NCI-H1694 (cell line): ENCODE measurements around the gene EPC1.
"Not testable (repeated sequence)": the region's sequence is repeated elsewhere in the genome, so short reads cannot be mapped to it uniquely, and the experiment has no call there.

Experiments
- DNase-seq: peaks from one replicate; lab custom pipeline; 2025; lab: John Stamatoyannopoulos, UW

EPC1 gene, protein sequence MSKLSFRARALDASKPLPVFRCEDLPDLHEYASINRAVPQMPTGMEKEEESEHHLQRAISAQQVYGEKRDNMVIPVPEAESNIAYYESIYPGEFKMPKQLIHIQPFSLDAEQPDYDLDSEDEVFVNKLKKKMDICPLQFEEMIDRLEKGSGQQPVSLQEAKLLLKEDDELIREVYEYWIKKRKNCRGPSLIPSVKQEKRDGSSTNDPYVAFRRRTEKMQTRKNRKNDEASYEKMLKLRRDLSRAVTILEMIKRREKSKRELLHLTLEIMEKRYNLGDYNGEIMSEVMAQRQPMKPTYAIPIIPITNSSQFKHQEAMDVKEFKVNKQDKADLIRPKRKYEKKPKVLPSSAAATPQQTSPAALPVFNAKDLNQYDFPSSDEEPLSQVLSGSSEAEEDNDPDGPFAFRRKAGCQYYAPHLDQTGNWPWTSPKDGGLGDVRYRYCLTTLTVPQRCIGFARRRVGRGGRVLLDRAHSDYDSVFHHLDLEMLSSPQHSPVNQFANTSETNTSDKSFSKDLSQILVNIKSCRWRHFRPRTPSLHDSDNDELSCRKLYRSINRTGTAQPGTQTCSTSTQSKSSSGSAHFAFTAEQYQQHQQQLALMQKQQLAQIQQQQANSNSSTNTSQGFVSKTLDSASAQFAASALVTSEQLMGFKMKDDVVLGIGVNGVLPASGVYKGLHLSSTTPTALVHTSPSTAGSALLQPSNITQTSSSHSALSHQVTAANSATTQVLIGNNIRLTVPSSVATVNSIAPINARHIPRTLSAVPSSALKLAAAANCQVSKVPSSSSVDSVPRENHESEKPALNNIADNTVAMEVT

DNA sequence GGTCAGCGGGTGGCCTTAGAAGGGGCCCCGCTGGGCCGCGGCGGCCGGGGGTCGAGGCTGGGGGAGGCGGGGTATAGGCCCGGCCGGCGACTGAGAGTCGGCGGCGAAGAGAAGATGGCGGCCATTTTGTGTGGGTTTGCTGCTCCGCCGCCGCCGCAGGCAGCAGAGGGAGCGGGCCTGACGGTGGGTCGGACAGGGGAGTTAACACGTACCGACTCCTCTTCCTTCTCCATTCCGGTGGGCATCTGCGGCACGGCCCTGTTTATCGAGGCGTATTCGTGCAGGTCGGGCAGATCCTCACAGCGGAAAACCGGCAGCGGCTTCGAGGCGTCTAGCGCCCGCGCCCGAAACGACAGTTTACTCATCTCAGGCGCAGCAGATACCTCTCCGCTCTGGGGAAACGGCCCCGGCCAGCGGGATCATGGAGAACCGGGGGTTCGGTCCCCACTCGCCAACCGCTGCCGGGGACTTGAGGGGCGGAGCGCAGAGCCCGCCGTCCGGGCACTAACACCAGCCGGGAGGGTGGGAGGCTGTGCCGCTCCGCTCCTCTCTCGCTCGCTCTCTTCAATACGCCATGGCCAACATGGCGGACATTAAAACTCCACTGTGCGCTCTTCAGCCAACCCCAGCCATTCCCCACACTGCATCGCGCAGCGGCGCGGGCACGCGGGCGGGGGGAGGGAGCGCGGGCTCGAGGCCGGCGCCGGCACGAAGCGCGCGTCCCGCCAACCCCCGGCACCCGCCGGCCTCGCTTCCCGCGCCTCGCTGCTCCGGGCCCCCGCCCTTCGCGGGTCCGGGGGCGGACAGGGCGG, at the start of gene EPC1:
TSS of gene EPC1 (minus strand) at position 608 of the 812 bp plus-strand sequence. CDS start at position 365, 243 bp downstream.
- DNase-seq, result peak; percentile 78

DNA sequence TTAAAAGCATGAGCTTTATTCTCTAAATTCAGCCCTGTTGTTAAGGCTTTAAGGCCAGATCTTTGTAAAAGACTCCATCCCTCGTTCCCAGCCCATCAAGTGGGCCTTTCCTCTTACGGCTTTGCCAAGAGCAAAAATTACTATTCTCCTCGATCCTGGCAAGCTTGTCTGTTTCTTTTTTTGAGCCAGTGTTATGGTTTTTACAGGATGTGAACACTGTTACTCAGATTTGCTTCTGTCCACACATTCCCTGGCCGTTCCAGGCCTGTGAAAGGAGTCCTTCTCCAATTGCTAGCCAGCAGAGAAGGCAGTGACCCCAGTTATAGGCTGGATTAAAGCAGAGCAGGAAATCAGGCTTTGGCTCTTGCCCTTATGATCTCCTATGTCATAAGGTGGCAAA, 47.0 kb upstream of the EPC1 start:
- DNase-seq, result no peak

DNA sequence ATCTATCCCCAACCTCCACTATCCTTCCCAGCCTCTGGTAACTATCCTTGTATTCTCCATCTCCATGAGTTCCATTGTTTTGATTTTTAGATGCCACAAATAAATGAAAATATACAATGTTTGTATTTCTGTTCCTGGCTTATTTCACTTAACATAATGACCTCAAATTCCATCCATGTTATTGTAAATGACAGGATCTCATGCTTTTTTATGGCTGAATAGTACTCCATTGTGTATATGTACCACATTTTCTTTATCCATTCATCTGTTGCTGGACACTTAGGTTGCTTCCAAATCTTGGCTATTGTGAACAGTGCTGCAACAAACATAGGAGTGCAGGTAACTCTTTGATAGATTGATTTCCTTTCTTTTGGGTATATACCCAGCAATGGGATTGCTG, 45.3 kb upstream of the EPC1 start:
- not testable (repeated sequence) for DNase-seq

DNA sequence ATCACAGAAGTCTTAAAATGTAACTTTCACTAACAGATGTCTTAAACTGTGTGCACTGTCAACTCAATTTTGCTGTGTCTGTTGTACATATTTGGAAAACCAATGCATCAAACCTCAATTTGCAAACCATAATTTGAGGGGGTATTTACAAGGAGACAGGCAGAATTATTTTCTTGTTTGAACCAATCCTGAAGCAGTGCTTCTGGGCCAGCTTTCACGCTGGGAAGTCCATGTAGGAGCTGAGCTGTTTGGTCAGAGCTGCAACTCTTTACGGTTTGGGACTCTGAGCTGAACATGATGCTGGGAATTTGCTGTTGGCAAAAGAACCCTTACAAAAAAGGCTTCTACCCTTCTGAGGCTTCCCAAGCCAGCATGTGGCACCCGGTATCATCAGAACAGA, 43.2 kb upstream of the EPC1 start:
- DNase-seq, result no peak

DNA sequence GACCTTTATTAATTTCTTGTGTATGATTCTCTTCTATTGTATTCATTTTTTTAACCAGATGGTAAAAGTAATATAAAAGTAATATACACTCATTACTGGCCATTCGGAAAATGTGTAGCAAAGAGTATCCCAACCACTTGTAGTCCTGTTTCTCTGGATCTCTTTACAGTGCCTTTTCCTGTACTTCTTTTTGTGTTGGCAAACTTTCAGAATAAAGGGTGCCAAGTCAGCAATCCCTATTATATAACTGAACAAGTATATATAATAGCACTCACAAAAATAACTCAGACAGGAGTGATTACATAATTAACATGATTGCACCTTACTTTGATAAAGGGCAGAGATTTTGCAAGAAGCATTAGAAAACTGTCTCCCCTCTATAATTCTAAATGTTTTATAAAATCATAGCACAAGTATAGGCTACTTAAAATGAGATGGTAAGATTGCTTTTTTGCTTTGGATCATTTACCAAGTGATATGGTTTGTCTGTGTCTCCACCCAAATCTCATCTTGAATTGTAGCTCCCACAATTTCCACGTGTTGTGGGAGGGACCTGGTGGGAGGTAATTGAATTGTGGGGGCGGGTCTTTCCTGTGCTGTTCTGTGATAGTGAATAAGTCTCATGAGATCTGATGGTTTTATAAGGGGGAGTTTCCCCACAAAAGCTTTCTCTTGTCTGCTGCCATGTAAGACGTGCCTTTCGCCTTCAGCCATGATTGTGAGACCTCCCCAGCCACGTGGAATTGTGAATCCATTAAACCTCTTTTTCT, 41.5 kb upstream of the EPC1 start:
- no peak for DNase-seq

DNA sequence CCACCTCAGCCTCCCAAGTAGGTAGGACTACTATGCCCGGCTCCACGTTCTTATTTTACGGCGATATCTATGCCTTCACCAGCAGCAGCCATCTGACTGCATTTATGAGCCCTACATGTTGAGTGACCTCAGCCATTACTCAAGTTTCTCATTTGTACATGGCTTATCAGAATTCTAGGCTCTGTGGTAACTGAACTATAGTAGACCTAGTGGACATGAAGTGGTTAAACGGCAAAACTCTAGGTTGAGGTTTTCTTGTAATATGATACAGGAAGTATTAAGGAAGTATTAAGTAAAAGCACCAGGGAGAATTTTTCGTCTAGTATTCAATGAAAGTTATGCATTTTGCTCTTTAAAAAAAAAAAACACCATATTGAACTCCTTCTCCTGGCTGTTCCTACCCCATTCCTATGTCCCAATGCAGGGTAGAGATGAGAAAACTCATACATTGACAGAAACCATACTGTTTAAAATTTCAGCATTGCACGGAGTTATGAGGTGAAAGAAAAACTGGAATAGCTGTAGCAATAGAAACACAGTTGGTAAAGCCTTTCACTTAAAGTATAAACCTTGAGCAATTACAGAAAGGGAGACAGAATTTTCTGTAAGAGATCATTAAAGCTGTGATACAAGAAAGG, 39.8 kb upstream of the EPC1 start:
- DNase-seq, result no peak

DNA sequence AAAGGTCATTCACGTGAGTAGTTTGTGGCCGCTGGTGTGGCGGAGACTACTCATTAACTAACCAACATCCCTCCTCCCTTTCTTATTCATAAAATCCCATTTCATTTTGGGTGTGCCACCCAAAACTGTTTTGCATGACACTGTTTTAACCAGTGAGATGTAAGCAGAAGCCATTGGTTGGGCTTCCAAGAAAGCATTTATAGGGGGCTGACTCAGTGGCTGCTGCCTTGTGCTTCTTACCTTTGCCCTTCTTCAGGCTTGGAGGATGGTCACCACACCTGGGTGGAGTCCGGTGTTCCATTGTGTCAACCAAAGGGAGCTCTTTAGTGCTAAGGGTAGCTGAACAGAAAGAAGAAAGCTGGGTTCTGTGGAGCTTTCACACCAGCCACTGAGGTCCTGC, 37.2 kb upstream of the EPC1 start:
- DNase-seq, result no peak

DNA sequence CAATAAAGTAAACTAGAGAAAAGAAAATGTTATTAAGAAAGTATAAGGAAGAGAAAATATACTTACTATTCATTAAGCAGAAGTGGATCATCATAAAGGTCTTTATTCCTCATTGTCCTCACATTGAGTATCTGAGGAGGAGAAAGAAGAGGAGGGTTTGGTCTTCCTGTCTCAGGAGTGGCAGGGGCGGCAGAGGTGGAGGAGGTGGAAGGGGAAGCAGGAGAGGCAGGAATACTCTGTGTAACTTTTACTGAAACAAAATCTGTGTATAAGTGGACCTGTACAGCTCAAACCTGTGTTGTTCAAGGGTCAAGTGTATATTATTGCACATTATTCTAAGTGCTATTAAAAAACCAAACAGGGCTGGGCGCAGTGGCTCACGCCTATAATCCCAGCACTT, 34.2 kb upstream of the EPC1 start:
- no peak for DNase-seq

DNA sequence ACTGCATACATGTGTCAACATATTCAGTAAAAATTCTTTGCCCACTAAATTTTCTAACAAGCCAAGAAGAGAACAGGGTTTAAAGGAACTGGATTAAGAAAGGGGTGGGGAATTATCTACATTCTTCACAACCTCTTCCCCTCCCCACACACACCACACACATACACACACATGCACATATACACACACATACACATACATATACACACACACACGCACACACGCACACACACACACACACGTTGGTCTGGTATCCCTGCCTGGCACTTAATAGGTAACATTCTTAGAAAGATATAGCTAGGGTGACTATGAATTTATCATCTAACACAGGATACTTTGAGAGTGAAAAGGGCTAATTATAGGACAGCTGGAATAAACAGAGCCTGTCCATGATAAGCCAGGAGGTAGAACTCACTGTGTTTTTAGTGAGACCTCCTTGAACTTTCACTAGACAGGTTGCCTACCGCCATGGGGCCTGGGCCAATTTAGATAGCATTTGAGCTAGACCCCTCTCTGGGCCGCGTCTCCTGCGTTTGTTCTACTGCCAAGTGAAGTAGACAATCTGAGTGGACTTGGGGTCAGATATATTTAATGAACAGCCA, 33.1 kb upstream of the EPC1 start:
- no peak for DNase-seq

DNA sequence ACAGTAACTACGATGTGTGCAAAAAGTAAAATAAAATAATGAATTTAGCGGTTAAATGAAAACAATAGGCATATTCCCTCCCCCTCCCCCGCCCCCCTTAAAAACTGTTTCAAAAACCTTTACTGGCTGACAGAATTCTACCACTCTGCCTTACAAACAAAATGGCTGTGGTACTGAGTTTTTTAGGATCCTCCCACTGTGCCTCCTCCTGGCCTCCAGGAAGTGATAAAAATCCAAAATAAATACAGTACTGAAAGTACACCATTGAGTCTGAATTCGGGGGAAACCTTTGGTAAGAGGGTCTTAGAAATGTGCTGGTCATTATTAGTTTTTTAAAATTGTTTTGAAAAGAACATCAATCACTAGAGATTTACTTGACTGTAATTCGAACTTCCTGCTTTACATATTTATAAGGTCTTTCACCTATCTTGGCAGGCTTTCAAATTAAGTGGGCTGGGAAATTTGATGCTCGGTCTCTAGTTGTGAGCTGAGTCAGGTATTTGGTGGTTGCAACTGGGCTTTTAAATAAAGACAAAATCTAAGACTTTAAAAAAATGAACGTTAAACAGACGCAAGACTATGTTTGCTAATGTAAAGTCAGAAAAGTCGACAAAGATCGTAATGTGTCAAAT, 32.5 kb upstream of the EPC1 start:
- DNase-seq, result peak; percentile 24

DNA sequence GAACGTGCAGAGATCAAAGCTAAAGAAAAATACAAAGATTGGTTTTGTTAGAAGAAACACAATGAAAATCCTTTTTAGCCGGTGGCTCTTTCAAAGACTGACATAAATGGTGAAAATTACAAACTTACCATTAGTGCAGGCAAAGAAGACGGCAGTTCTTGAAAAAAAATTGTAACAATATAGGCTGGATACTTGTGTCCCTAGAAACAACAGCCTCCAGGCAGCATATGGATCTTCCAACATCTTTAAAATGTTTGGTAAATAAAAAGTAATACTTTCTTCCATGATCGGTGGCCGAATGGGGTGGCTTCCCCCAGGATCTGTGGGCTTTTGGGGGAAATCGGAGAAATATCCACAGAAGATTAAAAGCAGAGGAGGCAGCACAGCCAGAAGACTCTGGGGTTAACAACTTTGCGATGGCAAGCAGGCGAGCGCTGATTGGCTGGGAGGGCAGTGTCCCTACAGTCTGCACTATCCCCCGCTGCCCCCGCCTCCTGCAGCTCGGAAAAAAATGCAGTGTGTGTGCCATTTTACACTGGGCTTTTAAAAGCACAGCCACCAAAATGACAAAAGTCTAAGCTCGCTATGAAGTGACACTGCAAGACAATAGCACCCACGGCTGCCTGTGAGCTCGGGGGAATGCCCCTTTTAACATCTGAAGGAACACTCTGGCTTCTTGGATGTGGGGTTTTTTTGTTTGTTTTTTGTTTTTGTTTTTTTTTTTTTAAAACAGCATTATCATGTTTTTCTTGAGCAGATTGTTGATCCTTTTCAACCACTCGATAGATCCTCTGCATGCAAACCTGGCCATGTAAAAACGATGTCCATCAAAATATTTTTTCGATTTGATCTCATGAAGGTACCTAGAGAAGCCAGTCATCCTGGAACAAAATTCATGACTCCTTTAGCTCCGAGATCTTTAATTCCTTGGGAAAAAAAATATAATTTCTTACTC, 31.7 kb upstream of the EPC1 start:
- peak; percentile 92 for DNase-seq

DNA sequence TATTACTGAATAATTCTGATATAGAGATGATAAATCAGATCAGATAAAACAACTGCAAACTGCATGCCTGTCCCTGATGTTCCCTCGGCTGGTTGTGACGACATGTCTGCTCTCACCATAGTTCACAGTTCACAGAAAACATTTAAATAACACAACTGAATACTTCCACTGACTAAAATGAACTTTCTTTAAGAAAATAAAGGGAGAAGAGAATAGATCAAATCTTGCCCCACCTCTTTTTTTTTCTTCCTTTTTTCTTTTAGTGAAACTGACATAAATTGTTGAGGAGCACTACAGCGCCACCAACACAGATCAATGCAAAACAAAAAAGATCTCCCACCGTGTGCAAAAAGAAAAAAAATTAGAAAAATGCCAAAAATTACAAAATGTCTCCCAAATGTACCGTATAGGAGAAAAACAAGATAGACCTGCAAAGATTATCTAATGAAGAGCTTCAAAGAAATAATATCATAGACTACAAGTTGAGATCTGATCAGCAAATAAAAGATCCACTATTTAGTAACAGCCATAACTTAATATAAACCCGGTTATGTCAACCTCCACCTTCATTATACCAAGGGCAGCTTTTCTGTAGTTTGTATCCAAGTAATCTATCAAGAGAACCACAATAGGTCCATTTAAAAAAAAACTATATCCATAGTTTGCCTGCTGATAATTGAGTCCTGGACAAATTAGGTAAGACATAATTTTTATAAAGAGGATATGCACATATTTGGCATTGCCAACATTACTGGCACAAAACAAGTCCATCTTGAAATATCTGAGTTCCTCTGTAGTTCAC, 30.7 kb upstream of the EPC1 start:
- peak; percentile 58 for DNase-seq

DNA sequence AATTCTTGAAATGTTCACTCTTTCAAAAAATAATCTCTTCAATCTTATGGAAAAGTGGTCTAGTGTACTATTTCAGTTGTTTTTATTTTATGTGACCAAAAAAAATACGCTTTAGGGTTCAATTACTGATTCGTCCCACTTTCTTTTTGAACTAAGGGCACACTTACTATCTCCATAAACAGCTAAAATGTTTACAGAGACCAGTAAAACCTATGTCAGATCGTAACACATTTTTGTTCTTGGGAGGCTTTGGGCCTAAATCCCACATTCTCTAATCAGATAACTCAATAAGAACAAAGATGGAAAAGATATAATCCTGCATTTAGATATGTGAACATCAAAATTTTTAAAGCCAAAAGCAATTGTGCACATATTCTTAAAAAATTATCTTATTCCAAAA, 29.8 kb upstream of the EPC1 start:
- DNase-seq, result no peak

DNA sequence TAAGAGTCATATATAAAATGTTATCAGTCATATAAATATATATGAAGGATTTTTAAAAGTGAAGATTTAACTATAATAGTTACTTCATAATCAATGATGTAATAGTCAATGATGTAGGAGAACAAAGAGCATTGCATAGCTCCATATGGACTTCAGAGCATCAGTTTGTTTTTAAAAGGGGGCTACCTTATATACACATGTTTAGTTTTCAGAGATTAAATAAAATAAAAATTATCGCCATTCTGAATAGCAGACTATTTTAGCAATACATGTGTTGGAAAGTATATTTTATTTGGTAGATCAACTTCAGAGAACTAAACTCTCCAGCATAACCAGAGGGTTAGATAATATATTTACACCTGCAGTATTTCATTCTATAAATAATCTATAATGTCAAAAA, 29.1 kb upstream of the EPC1 start:
- DNase-seq, result no peak

DNA sequence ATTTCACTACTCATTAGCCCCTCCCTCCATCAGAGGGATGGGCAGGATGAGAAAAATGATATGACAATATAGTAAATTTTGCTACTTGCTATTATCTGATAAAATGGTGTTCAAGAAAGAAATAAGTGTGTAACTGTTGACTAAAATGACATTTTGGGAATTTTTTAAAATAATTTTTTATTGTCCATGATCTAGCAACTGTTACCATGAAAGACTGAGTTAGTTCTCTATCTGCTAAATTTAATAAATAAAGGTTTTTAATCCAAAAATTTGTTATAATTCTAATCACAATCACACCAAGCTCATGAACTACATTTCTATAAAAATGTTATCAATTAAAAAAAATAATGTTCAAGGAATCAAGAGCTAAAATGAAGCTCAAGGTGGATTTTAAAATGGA, 28.7 kb upstream of the EPC1 start:
- no peak for DNase-seq

DNA sequence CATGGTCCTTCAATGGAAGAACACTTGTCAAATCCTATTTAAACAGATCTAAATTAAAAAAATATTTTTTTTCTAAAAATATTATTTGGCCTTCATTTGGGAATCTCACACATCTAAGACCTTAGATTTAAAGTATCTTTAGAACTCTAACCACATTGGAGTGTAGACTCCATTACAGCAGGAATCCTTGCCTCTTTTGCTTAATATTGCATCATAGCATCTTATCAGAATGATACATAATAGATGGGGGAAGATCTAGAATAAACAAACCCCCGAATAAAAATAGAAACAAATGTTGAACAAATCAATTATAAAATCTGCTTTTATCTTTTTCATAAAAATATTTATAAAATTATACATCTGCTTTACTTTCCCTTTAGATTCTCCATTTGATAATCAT, 27.6 kb upstream of the EPC1 start:
- DNase-seq, result no peak

DNA sequence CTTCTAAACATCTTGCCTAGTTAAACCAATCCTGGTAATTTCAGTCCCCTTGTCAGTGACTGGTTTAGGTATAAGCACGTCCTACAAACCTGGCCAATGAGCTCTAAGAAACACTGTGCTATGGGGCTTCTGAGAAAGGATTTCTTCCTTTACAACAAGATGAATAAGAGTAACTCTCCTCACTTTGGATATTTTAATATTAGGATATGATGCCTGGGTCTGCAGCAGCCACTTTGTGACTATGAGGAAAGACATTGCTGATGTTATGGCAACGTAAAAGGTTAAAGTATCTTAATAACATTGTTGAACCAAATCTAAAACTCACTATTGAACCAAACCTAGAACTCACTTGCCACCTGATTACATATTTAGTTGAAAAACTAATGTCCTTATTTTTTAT, 26.5 kb upstream of the EPC1 start:
- no peak for DNase-seq

DNA sequence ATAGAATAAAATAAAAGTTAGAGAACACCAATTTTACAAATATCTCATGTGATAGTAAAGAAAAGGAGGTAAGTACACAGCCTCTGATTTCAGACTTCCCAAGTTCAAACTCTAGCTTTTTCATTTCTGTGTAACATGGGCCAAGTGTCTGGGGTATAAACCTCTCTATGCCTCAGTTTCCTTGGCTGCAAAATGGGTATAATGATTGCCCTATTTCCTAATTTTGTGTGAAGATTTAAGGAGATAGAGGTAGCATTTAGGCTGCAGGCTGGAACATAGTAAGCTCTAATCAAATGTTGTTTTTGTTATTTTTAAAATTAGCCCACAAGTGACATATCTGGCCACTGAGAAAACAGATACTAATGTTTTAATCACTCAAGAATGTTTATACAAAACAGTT, 26.1 kb upstream of the EPC1 start:
- DNase-seq, result no peak
